ENCODE results near the gene HCRT. TPM values are rescaled to one million over a fixed set of nuclear protein-coding genes. Genes with fewer than 3 reads are reported as not detected.

Gene HCRT
- total and polyA plus RNA-seq, 11 donors, result not detected

Other genes with a start within 250 kb of the HCRT start
- 10 to 100 TPM; 23.3 to 49.1 (median 27.5) TPM for gene CNP, start 218.7 kb downstream of the HCRT start, total RNA-seq
- gene CNP, start 218.7 kb downstream of the HCRT start, polyA plus RNA-seq, result 10 to 100 TPM; 19.3 to 31.6 TPM
- gene DNAJC7, start 168.0 kb downstream of the HCRT start, total RNA-seq, result 10 to 100 TPM; 42.5 to 96.5 (median 70.5) TPM
- 100 to 1,000 TPM in 1 of 2 donors, 10 to 100 TPM in 1; 83.5 to 103 TPM for gene DNAJC7, start 168.0 kb downstream of the HCRT start, polyA plus RNA-seq
- gene NKIRAS2, start 165.4 kb downstream of the HCRT start, total RNA-seq, result 10 to 100 TPM; 50.6 to 78.9 (median 52.8) TPM
- gene NKIRAS2, start 165.4 kb downstream of the HCRT start, polyA plus RNA-seq, result 10 to 100 TPM; 66.7 to 73.0 TPM
- gene C17orf113, start 134.9 kb downstream of the HCRT start, total RNA-seq, result 1 to 10 TPM in 2 of 9 donors, under 1 TPM in 7; 0.28 to 1.2 (median 0.72) TPM
- gene C17orf113, start 134.9 kb downstream of the HCRT start, polyA plus RNA-seq, result under 1 TPM; 0.24 to 0.72 TPM
- gene ZNF385C, start 87.0 kb downstream of the HCRT start, total RNA-seq, result under 1 TPM in 6 of 9 donors, not detected in 3; 0.14 to 0.38 (median 0.22) TPM
- under 1 TPM; 0.06 to 0.11 TPM for gene ZNF385C, start 87.0 kb downstream of the HCRT start, polyA plus RNA-seq
- 10 to 100 TPM in 1 of 9 donors, 1 to 10 TPM in 8; 1.9 to 17.3 (median 3.7) TPM for gene DHX58, start 72.7 kb downstream of the HCRT start, total RNA-seq
- gene DHX58, start 72.7 kb downstream of the HCRT start, polyA plus RNA-seq, result 1 to 10 TPM; 1.8 to 4.9 TPM
- gene KAT2A, start 64.1 kb downstream of the HCRT start, total RNA-seq, result 10 to 100 TPM in 8 of 9 donors, 1 to 10 TPM in 1; 6.9 to 17.6 (median 14.8) TPM
- 10 to 100 TPM; 15.3 to 33.0 TPM for gene KAT2A, start 64.1 kb downstream of the HCRT start, polyA plus RNA-seq
- not detected for gene HSPB9, start 62.6 kb downstream of the HCRT start, total RNA-seq
- gene HSPB9, start 62.6 kb downstream of the HCRT start, polyA plus RNA-seq, result not detected
- gene RAB5C, start 30.5 kb downstream of the HCRT start, total RNA-seq, result 10 to 100 TPM; 30.9 to 99.1 (median 48.2) TPM
- gene RAB5C, start 30.5 kb downstream of the HCRT start, polyA plus RNA-seq, result 10 to 100 TPM; 29.0 to 90.9 TPM
- gene KCNH4, start 4.3 kb downstream of the HCRT start, total RNA-seq, result under 1 TPM in 8 of 9 donors, not detected in 1; 0.07 to 0.28 (median 0.14) TPM
- gene KCNH4, start 4.3 kb downstream of the HCRT start, polyA plus RNA-seq, result under 1 TPM; 0.08 to 0.10 TPM
- gene GHDC, start 9.0 kb upstream of the HCRT start, total RNA-seq, result 10 to 100 TPM in 3 of 9 donors, 1 to 10 TPM in 6; 4.9 to 17.3 (median 8.3) TPM
- gene GHDC, start 9.0 kb upstream of the HCRT start, polyA plus RNA-seq, result 1 to 10 TPM; 6.2 to 9.4 TPM
- 10 to 100 TPM; 26.1 to 51.9 (median 32.4) TPM for gene STAT5B, start 90.9 kb upstream of the HCRT start, total RNA-seq
- gene STAT5B, start 90.9 kb upstream of the HCRT start, polyA plus RNA-seq, result 10 to 100 TPM; 13.0 to 20.3 TPM
- gene STAT5A, start 103.0 kb upstream of the HCRT start, total RNA-seq, result 10 to 100 TPM in 8 of 9 donors, 1 to 10 TPM in 1; 7.5 to 44.0 (median 15.7) TPM
- 1 to 10 TPM; 4.9 to 9.0 TPM for gene STAT5A, start 103.0 kb upstream of the HCRT start, polyA plus RNA-seq
- gene STAT3, start 203.0 kb upstream of the HCRT start, total RNA-seq, result 100 to 1,000 TPM; 111 to 614 (median 148) TPM
- 100 to 1,000 TPM in 1 of 2 donors, 10 to 100 TPM in 1; 36.0 to 152 TPM for gene STAT3, start 203.0 kb upstream of the HCRT start, polyA plus RNA-seq
- gene CAVIN1, start 237.8 kb upstream of the HCRT start, total RNA-seq, result 100 to 1,000 TPM; 195 to 318 (median 253) TPM
- gene CAVIN1, start 237.8 kb upstream of the HCRT start, polyA plus RNA-seq, result 100 to 1,000 TPM; 140 to 281 TPM